HG02610 (cell line): ENCODE measurements around the gene GRHL1.
A peak's percentile ranks its signal among the peaks of the same experiment; 100 is the strongest.

Experiments used
- ATAC-seq: cut with Tn5 transposase; IDR thresholded peaks from one replicate; pipeline ENCODE4 v1.9.1; 2021; ENCODE audit warnings: mild to moderate bottlenecking, moderate library complexity; ENCODE audit not compliant: unreplicated experiment

Gene GRHL1

GRCh38 chr2:9948721-9949120, 2.8 kb upstream of the GRHL1 start:
- no peak for ATAC-seq

GRCh38 chr2:9949239-9949991, 2.1 kb upstream of the GRHL1 start:
- no peak for ATAC-seq

GRCh38 chr2:9949992-9950520, 1.4 kb upstream of the GRHL1 start:
- no peak for ATAC-seq

DNA sequence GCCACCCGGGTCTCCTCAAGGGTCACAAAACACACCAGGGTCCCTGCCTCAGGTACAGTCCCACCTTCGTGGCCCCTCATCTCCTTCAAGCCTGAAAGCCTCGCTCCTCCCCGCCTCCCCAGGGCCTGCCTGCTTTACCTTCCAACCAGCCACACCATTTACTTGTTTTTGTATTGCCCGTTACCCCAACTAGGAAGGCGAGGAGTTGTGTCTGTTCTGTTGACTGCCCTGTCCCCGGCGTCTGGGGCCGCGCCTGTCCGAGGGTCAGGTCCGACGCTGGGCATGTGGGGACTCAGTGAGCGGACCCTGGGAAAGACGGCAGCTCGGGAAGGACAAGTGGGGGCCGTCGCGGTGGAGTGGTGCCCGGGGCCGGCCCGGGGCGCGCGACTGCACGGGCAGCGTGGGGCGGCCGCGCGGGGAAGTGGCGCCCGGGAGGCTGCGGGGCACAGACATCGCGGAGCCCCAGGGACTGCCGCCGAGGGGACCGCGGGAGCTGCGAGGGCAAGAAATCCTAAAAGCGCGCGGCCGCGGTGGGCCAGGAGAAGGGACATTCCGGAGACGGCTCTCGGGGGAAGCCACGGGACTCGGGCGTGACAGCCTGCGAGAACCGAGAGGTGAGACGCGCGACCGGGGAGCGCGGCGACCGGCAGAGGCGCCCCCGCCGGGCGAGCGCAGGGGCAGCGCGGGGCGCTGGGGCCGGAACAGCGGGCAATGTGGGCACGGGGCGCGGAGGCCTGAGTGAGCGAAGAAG, 797 bp upstream of the GRHL1 start:
- peak; percentile 33 for ATAC-seq

DNA sequence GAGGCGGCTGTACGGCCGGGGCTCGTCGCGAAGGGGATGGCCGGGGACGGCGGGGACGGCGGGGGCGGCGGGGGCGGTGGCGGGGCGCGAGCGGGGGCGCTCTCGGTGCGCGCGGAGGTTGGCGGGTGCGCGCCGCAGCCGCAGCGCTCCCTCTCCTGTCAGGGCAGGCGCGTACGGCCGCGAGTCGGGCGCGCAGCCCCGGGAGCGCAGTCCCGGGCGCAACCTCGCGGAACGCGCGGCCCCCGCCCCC, 296 bp upstream of the GRHL1 start:
- no peak for ATAC-seq

- ATAC-seq, result no peak
Measured at GRCh38 chr2:9952286-9952737, 819 bp downstream of the GRHL1 start.

DNA sequence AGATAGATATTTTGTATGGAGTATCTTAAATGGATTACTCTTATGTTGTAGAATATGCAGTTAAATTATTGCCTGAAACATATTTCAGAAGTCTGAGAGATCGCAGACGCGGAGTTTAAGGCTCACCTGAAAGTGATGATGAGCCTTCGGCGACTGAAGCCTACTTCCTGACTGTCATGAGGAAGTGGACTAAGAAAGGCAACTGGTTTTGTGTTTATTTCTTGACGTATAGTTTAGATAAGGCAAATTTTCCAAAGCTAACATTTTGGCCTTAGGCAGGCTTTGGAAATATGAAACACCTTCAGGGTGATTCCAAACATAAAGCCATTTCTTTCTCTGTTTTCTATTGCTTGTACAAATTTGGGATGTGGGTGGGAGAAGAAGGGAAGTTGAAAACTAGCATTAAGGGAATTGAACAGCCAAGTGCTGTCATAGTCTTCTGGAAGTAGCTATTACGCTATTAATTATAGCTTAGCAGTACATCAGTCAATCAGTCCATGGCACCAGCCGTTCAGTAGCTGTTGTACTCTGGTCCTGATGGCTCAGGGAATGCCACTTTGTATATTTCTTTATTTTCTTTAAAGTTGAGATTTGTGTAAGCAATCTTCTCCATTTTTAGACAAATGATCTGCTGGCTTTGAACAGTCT, 1.5 kb downstream of the GRHL1 start:
- no peak for ATAC-seq

DNA sequence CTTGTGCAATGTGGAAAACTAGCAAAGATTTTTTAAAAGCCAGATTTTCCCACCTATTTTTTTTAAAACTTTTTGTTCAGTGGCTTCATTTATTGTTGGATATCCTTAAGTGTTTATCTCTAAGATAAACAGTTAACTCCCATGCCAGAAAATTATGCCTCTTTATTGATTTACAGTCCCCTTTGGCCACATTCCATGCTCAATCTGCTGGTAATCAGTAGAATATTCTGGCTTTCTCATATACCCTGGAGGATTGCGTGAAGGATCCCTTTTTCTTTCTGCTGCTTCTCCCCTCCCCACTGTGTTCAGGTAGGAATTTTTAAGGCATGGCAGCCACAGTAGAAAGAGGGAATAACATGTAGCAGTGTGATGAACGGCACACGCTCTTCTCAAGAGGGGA, 2.6 kb downstream of the GRHL1 start:
- no peak for ATAC-seq

- ATAC-seq, result no peak
Measured at GRCh38 chr2:9958057-9958456, 6.6 kb downstream of the GRHL1 start.

GRCh38 chr2:9959262-9959661, 7.8 kb downstream of the GRHL1 start:
- no peak for ATAC-seq

- no peak for ATAC-seq
Measured at GRCh38 chr2:9961013-9961412, 9.5 kb downstream of the GRHL1 start.

- ATAC-seq, result no peak
Measured at GRCh38 chr2:9964334-9964980, 13.0 kb downstream of the GRHL1 start.

DNA sequence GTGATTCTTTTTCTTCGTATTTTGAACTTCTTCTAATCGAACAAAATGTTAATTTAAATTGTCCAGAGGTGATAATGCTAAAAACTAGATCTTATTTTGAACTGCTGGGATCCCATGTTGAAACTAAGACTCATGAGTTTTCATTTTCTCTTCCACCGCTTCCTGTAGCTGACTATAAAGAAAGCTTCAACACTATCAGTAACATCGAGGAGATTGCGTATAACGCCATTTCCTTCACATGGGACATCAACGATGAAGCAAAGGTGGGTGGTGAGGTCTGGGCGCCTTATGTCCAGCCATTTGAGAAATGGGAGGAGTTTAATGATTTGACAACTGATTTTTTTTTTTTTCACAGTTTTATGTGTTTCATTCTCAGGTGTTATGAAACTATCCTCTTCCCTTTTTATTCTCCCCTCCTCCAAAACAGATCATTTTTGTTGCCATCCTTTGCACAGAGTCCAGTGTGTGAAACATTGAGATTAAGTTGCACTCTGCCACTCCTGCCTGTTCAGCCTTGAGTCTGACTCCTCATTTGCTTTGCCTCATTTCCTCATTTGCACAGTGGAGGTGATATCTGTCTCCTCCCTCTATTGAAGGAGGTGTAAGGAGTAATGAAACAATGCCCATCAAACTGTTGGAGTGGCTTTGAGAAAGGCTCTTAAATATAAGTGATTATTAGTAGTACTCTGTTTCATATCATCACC, 13.8 kb downstream of the GRHL1 start:
- ATAC-seq, result no peak

DNA sequence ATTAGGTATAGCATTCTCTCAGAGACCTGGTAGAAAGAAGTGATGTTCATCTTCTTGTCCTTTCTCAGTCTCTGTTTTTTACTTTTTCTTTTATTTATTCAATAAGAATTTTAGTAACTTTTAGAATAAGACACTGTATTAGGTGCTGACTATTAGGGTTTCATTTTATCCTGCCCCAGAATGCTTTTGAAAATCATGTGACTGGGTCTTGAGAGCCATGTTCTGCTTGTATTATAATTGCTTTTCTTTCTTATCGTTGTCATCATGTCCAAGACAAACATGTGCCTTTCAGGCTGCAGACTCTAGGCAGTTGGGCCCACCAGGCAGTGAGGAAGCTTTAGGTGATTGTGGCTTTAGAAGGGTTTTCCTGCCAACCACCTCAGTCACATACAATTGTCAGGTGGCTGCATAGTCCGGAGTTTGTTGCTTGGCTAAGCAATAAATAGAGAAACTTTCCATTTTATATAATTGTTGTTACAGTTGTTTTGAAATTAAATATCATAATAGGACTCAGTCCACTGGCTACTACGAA, 15.1 kb downstream of the GRHL1 start:
- ATAC-seq, result no peak

DNA sequence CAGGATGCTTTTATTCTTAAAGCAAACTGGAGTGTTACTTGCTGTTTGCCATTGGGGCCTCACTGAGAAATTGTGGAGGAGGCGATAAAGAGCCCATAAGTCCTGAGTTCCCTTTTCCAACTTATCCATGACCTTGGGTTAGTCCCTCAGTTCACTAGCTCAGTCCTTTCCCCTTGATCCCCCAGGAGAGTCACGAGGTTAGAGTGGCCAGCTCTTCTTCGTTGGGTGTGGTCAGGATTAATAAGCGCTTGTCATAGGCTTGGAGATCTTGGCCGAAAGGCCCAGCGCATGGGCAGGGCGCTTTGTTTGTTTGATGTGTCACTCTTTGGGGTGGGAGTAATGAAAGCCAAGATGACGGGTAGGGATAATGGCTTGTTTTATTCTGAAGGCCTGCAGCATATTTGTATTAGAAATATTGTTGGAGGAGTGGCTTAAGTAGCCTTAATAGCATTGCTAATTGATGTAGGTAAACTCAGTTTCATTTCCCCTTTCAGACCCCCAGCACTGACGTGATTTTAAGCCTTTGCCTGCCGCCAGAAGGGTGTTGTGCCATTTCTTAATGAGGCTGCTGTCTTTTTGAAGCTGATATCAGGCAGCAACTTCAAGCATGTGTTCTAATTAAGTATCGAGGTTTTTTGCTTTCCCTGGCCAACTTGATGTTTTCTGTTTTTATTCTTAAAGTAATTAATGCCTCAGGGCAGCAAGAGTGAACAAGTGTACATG, 15.7 kb downstream of the GRHL1 start:
- ATAC-seq, result no peak

DNA sequence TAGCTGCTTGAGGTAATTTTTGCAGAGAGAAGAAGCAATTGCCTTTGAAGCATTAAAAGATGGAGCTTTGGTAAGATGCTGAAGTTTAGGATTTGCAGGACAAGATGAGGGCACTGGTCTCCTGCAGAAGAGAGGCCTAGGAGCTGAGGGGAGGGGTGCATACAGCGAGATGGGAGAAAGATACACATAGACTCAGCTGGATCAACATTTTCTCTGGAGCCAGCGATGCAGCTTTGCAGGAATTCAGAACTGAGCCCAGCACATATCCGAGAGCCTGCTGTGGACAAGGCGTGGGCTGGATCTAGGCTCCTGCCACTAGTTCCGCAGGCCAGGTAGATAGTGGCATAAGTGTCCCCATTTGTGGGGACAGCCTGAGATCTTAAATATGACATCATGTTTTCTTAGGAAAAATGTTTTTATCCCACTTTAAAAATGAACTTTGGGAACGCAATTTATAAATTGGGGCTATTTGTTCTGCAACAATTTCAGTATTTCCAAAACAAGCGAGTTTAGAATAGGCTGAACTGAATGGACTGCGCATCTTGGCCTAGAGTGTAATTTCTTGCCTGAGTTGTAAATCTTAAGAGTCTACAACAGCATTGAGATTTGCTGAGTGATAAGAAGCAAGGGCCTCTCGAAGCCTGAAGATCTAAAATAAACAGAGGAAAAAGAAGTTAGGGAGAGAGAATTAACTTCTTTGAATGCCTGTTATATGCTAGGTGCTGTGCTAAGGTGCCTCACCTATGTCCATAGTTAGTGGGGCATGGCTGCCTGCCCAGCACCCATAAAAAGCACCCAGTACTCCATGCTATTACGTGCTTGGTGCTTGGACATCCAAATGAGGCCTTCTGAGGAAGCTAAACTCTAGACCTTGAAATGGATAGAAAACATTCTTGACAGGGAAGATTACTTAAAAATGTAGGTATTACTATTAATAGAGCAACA, 17.3 kb downstream of the GRHL1 start:
- no peak for ATAC-seq

DNA sequence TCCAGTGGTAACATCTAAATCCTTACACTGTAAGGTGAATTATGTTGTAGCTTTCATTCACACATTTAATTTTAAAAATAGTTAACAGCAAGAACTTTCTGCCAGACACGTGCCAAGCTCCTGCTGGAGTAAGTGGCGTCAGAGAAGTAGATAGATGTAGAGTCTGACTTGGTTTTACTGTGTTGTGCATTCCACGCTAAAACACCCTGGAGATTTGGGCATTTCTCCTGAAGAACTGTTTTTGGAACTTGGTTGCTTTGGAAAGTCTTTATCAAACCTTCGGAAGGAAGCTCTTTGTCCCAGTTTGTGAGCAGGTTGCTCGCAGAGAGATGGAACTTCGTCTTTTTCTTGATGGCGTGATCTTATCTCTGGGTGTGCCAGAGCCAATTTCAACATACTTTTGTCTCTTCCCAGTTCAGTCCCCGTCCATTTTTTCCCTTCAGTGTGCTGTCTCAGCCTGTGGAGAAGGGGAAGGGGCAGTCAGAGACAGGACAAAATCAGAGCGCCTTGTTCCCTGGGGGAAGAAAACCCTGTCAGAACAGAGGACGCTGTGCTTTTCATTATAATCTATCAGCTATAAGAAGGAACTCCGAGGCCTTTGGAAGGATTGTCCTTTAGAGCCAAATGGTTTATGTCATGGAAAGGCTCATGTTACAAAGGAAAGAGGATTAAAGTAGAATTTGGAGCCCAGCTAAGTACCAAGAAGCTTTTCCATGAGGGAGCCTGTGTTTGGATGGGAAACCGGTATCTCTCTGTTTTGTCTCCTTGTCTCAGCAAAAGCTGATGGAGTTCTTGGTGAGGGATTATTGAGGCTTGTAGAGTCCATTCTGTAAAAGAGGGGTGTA, 18.9 kb downstream of the GRHL1 start:
- no peak for ATAC-seq
